Colonic mucosa (tissue), 4 donors: ENCODE measurements around the gene CTAG1A. TPM values are rescaled to one million over a fixed set of nuclear protein-coding genes. Genes with fewer than 3 reads are reported as not detected.

Experiments
- DNase-seq: peaks from one replicate; pipeline ENCODE4 v3.0.0-alpha.2; 2020
- H3K27ac ChIP-seq: fragments of 200-600 bp; one replicate; pipeline ENCODE4 v1.8.0; 2021
- H3K27me3 ChIP-seq: fragments of 200-600 bp; one replicate; pipeline ENCODE4 v1.8.0; 2021
- H3K36me3 ChIP-seq: fragments of 200-600 bp; one replicate; pipeline ENCODE4 v1.8.0; 2021
- H3K4me1 ChIP-seq: fragments of 200-600 bp; one replicate; pipeline ENCODE4 v1.8.0; 2021; ENCODE audit warnings: mild to moderate bottlenecking
- H3K4me3 ChIP-seq: fragments of 200-600 bp; one replicate; pipeline ENCODE4 v1.8.0; 2021
- H3K9ac ChIP-seq, 2 donors: one replicate each; pipeline ENCODE4 v1.7.0; 2013; ENCODE audit warnings: control low read depth in 2 of 2, low read depth in 2 of 2, low read length in 2 of 2
- H3K9me3 ChIP-seq: fragments of 200-600 bp; one replicate; pipeline ENCODE4 v1.8.0; 2021
- intact Hi-C: fragments of 100-400 bp; cut with DNase I; formaldehyde crosslinking; loops from one replicate; pipeline ENCODE4 v1.14.1; 2022
- total RNA-seq, 2 donors: library from RNA; stranded (reverse); fragmentation: NEBNext Ultra II Directional in 1 of 2; extraction: Animal tissue kit (Norgen Biotek cat#: 25700) in 1 of 2; gene quantifications; one replicate each; pipeline ENCODE4 v1.2.1, GENCODE V29; 2021
- TF ChIP-seq, protein P1 (sequence below): fragments of 200-600 bp; IDR thresholded peaks from one replicate; pipeline ENCODE4 v1.8.0; 2022; ENCODE audit warnings: antibody characterized with exemption, mild to moderate bottlenecking
- donor health status: healthy.
- donor health status: DM: no; HTN: no; CAD: no.
- donor health status: DM: no; HTN: no; CAD: no.

The CTAG1A gene
- total RNA-seq, 2 donors from 2014 or later: not detected

DNA sequence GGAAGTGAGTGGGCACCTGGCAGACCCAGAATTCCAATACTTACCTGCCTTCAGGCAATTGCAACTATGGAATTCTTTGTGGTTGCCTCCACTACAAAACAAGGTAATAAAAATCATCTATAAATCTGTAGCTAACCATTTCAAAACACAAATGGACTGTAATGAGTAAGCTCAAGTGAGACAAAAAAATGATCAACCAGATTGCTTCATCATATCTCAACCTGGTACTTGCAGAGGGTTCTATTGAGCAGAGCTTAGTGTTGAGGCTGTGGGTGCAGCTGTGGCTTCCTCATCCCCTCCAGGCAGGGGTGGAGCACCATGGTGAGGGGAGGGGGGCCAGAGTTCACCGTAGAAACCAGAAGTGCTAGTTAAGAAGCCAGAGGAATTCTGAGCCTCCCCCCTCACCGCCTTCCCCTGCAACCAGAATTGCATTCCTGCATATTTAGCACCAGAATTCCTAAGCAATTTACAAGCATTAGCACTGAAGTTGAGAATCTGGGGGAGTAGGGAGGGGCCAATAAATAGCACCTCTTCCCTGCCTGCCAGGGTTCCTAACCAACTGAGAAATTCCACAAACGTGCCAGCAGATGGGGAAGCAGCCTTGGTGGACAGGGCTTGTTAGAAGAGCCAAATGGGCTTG is 11.5 kb downstream of the CTAG1A start:
- H3K27ac ChIP-seq: no peak overlapping the region
- TF ChIP-seq, protein P1, sequence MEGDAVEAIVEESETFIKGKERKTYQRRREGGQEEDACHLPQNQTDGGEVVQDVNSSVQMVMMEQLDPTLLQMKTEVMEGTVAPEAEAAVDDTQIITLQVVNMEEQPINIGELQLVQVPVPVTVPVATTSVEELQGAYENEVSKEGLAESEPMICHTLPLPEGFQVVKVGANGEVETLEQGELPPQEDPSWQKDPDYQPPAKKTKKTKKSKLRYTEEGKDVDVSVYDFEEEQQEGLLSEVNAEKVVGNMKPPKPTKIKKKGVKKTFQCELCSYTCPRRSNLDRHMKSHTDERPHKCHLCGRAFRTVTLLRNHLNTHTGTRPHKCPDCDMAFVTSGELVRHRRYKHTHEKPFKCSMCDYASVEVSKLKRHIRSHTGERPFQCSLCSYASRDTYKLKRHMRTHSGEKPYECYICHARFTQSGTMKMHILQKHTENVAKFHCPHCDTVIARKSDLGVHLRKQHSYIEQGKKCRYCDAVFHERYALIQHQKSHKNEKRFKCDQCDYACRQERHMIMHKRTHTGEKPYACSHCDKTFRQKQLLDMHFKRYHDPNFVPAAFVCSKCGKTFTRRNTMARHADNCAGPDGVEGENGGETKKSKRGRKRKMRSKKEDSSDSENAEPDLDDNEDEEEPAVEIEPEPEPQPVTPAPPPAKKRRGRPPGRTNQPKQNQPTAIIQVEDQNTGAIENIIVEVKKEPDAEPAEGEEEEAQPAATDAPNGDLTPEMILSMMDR: no peak
- intact Hi-C loops: no loop called here

DNA sequence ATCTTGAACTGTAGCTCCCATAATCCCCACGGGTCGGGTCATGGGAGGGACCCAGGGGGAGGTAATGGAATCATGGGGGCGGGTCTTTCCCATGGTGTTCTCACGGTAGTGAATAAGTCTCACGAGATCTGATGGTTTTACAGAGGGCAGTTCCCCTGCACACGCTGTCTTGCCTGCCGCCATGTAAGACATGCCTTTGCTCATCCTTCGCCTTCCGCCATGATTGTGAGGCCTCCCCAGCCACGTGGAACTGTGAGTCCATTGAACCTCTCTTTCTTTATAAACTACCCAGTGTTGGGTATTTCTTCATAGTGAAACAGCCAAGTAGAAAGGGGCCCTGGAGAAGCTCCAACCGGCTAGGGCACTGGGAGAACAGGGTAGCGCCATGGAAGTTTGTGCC is 12.3 kb downstream of the CTAG1A start:
- TF ChIP-seq, protein P1: no peak
- no peak for DNase-seq
- Histone ChIP-seq H3K4me3 (no peak overlapping the region), H3K9ac (no peak overlapping the region), H3K27me3 (no peaks in the 10 kb centered on the region), H3K4me1 (no peaks in the 10 kb centered on the region), H3K36me3 (no peaks in the 10 kb centered on the region), H3K9me3 (no peaks in the 10 kb centered on the region), H3K27ac (no peak overlapping the region)
- intact Hi-C loops: no loop called here

More for the DNA sequence above, 11.5 kb downstream of the CTAG1A start:
- DNase-seq: no peak
- Histone ChIP-seq H3K4me3 (no peak overlapping the region), H3K9me3 (no peaks in the 10 kb centered on the region), H3K36me3 (no peaks in the 10 kb centered on the region), H3K27me3 (no peaks in the 10 kb centered on the region), H3K4me1 (no peaks in the 10 kb centered on the region), H3K9ac (no peak overlapping the region)

DNA sequence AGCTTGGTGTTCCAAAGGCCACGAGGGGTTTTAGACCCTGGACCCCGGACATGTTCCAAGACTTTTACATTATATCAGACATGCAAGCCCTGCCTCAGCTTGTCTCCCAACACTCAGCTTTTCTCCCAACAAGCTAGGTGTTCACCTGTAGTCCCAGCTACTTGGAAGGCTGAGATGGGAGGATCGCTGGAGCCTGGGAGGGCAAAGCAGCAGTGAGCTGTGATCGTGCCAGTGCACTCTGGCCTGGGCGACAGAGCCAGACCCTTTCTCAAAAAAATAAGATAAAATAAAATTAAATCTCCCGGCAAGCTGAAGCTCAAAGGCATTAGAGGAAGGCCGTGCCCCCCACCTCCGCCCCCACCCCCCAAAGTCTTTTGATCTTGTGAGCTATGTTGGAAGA is 13.7 kb downstream of the CTAG1A start:
- intact Hi-C loops: no loop called here
- TF ChIP-seq, protein P1: no peak
- H3K4me3 ChIP-seq: no peak overlapping the region
- no peak for DNase-seq
- H3K27me3 ChIP-seq: no peaks in the 10 kb centered on the region
- H3K4me1 ChIP-seq: no peaks in the 10 kb centered on the region
- no peaks in the 10 kb centered on the region for H3K9me3 ChIP-seq
- no peak overlapping the region for H3K27ac ChIP-seq
- no peaks in the 10 kb centered on the region for H3K36me3 ChIP-seq
- H3K9ac ChIP-seq: no peak overlapping the region

DNA sequence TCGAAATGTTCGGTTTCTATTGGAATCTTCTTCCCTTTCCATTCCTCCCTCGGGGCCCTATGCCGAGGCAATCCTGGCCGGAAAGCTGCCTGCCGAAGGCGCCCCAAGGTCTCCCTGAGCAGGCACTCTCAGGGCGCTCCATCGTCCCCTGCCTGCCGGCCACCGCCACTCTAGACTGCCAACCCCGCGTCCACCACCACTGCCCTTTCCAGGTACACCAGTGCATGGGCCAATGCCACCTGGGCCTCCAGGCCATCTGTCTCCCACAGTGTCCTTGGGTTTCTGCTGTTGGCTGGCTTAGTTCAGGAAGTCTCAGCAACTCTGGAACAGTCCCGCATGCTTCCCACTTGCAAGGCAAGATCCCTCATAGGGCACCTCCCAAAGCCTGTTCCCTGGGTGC is 14.6 kb downstream of the CTAG1A start:
- no peaks in the 10 kb centered on the region for H3K4me1 ChIP-seq
- no peak overlapping the region for H3K27ac ChIP-seq
- no peak overlapping the region for H3K9ac ChIP-seq
- H3K4me3 ChIP-seq: no peak overlapping the region
- H3K36me3 ChIP-seq: no peaks in the 10 kb centered on the region
- H3K27me3 ChIP-seq: no peaks in the 10 kb centered on the region
- H3K9me3 ChIP-seq: no peaks in the 10 kb centered on the region
- intact Hi-C loops: no loop called here
- no peak for DNase-seq
- TF ChIP-seq, protein P1: no peak

DNA sequence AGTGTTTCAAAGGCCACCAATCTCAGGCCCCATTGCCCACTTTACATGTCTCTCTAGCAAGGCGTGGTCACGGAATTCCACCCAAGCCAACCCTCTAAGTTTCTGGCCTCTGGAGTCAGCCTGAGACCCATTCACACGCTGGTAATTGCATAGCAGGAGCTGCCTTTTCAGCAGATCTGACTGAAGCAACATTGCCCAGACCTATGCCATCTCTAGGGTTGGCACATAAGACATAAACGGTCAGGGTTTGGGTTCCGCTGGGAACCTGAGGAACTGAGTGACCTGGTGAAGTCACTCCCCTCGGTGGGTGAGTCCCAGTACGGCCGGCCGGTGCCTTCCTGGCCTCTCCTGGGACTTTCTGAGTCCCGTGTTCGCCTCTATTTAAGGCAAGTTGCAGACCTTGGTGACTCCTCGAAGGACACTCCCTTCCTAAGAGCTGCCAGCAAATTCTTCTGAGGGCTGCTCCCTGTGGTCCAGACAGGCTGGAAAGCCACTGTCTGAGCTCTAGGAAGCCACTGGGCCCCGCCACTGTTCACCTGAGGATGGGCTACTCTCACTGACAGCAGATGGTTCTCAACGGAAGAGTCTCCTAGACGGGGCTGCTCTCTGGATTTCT is 15.9 kb downstream of the CTAG1A start:
- intact Hi-C loops: no loop called here
- Histone ChIP-seq H3K36me3 (no peaks in the 10 kb centered on the region), H3K4me1 (no peaks in the 10 kb centered on the region), H3K9ac (no peak overlapping the region), H3K27ac (no peak overlapping the region), H3K4me3 (no peak overlapping the region), H3K27me3 (no peaks in the 10 kb centered on the region), H3K9me3 (no peaks in the 10 kb centered on the region)
- TF ChIP-seq, protein P1: no peak
- no peak for DNase-seq
